Endothelial cell of umbilical vein (primary cell): ENCODE measurements around the gene MRPS21.

Source experiments
- CTCF ChIP-seq, 2 donors: IDR thresholded peaks; 1 replicate in 1 of 2; 2 replicates in 1 of 2; pipeline ENCODE4 v1.5.1; 2011; ENCODE audit warnings: low read length in 2 of 2, mild to moderate bottlenecking in 2 of 2, moderate library complexity in 2 of 2, control low read depth in 1 of 2, inconsistent platforms in 1 of 2, low read depth in 1 of 2; ENCODE audit not compliant: insufficient read depth in 1 of 2; ENCODE audit errors: extremely low read depth in 1 of 2
- EZH2 ChIP-seq: IDR thresholded peaks from 2 replicates; pipeline ENCODE4 v1.6.1; 2012; ENCODE audit warnings: borderline replicate concordance, low read depth, mild to moderate bottlenecking, moderate library complexity, low read length, inconsistent platforms; ENCODE audit not compliant: severe bottlenecking
- JUN ChIP-seq: IDR thresholded peaks from 2 replicates; pipeline ENCODE4 v1.6.1; 2011; ENCODE audit warnings: borderline replicate concordance, low read depth; ENCODE audit not compliant: insufficient read length, insufficient read depth

DNA sequence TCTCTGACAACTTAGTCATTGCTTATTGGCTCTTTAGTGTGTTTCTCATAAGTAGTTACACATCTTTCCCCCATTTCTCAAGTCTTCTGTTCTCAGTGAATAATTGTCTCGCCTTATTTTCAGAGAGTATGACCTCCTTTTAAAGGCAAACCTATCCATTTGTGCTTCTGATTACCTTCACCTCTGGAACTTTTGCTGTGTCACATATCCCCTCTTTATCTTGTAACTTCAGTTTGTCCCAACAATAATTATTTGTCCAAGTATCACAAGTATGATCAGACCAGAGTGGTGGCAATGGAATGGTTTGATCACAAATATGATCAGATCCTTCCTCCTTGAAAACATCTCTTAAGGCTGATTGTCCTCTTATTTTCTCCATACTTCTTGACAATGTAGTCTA is 5.3 kb upstream of the MRPS21 start:
- TF ChIP-seq EZH2 (no peak), JUN (no peak), CTCF (IDR thresholded peaks at IDR 0.05; ENCODE audit: extremely low read depth in 1 of 2, insufficient read depth in 1 of 2, low read depth in 1 of 2, low read length in 2 of 2) (no peak)
